Cardiac muscle cell (in vitro differentiated cells and primary cell): ENCODE results near the gene ANXA1. TPM values are rescaled to one million over a fixed set of nuclear protein-coding genes. Genes with fewer than 3 reads are reported as not detected.
A peak's percentile ranks its signal among the peaks of the same experiment; 100 is the strongest.
"Not testable (repeated sequence)": the region's sequence is repeated elsewhere in the genome, so short reads cannot be mapped to it uniquely, and the experiment has no call there.

Experiments
- DNase-seq, 2 donors: peaks; one replicate each; pipeline versions ENCODE4 v3.0.0 to v3.0.0-alpha.2; 2010 to 2017; ENCODE audit warnings: low read depth in 1 of 2, low spot score in 1 of 2
- H3K27ac ChIP-seq: fragments of 200-600 bp; sonication (generic); 2 replicates; pipeline ENCODE4 v1.5.1; 2016
- H3K27me3 ChIP-seq: fragments of 200-600 bp; sonication (generic); 2 replicates; pipeline ENCODE4 v1.6.0; 2016; ENCODE audit warnings: control low read depth
- H3K36me3 ChIP-seq: fragments of 200-600 bp; sonication (generic); 2 replicates; pipeline ENCODE4 v1.5.1; 2016; ENCODE audit warnings: control low read depth
- H3K4me1 ChIP-seq: fragments of 200-600 bp; sonication (generic); 2 replicates; pipeline ENCODE4 v1.8.1; 2017; ENCODE audit warnings: low read depth, mild to moderate bottlenecking, mixed run types
- H3K4me3 ChIP-seq: fragments of 200-600 bp; sonication (generic); 2 replicates; pipeline ENCODE4 v1.5.1; 2016; ENCODE audit warnings: mild to moderate bottlenecking
- H3K9me3 ChIP-seq: fragments of 200-600 bp; sonication (generic); 2 replicates; pipeline ENCODE4 v1.5.1; 2017; ENCODE audit warnings: low read depth, mild to moderate bottlenecking, control low read depth
- polyA plus RNA-seq: library from polyadenylated mRNA; unstranded; fragments of >200 nt; fragmentation: Nextera tagmentation; extraction: Ambion mirVana; gene quantifications from 2 replicates; pipeline ENCODE4 v1.2.1, GENCODE V29; 2016
- total RNA-seq: library from RNA; depleted of rRNA; stranded (reverse); fragments of >200 nt; gene quantifications from 2 replicates; pipeline ENCODE4 v1.2.3, GENCODE V29; 2016
- TF ChIP-seq, protein P1 (sequence below): IDR thresholded peaks from 2 replicates; pipeline ENCODE4 v1.5.1; 2012; ENCODE audit warnings: low read depth, mild to moderate bottlenecking, low read length

The ANXA1 gene, protein sequence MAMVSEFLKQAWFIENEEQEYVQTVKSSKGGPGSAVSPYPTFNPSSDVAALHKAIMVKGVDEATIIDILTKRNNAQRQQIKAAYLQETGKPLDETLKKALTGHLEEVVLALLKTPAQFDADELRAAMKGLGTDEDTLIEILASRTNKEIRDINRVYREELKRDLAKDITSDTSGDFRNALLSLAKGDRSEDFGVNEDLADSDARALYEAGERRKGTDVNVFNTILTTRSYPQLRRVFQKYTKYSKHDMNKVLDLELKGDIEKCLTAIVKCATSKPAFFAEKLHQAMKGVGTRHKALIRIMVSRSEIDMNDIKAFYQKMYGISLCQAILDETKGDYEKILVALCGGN
- total RNA-seq (1.2 and 8.8 TPM in 2 replicates), polyA plus RNA-seq (3.9 and 13.7 TPM in 2 replicates)

DNA sequence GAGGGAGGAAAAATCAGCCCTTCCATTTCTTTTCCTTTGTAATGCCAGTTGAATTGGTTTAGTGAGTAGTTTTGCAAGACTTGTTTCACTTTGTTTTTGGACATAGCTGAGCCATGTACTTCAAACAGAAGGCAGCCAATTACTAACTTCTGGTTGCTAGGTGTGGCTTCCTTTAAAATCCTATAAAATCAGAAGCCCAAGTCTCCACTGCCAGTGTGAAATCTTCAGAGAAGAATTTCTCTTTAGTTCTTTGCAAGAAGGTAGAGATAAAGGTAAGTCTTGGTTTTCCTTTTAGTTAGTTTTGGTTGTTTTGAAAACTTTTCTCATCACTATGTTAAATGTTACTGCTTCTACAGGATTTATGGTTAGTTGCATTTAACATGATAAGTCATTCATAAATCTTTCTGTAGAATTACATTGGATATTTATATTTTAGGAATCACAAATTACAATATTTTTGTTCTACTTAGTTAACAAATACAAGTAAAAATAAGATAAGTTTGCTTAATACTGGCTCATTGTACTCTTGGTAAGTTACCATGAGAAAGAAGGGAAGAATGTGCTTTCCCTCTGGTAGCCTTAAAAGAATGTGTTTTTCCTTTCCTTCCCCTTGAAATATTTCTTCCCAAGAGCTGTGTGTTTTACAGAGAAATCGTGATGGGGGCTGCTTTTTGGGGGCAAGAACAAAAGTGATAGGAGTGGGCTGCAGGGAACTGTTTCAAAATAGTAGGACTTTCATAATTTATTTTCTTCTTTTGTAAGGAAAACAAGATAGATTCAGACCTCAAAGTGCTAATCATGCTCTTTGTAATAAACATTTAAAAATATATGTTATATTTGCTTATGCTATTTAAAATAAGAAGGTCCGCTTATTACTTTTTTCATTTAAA is at the start of gene ANXA1:
TSS of gene ANXA1 (plus strand) at position 213 of the 890 bp plus-strand sequence. CDS start 6,671 bp downstream, outside the sequence.
- Histone ChIP-seq H3K4me3 (no peak within 1 kb of the TSS), H3K9me3 (no peaks in the 10 kb centered on the region), H3K27ac (no peak within 1 kb of the TSS), H3K27me3 (no peaks in the 10 kb centered on the region), H3K4me1 (peaks cover 10% of the 10 kb centered on the region), H3K36me3 (no peaks in the 10 kb centered on the region)
- TF ChIP-seq, protein P1, sequence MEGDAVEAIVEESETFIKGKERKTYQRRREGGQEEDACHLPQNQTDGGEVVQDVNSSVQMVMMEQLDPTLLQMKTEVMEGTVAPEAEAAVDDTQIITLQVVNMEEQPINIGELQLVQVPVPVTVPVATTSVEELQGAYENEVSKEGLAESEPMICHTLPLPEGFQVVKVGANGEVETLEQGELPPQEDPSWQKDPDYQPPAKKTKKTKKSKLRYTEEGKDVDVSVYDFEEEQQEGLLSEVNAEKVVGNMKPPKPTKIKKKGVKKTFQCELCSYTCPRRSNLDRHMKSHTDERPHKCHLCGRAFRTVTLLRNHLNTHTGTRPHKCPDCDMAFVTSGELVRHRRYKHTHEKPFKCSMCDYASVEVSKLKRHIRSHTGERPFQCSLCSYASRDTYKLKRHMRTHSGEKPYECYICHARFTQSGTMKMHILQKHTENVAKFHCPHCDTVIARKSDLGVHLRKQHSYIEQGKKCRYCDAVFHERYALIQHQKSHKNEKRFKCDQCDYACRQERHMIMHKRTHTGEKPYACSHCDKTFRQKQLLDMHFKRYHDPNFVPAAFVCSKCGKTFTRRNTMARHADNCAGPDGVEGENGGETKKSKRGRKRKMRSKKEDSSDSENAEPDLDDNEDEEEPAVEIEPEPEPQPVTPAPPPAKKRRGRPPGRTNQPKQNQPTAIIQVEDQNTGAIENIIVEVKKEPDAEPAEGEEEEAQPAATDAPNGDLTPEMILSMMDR = no peak
- DNase-seq = peak in 1 of 2 donors; percentile 92

DNA sequence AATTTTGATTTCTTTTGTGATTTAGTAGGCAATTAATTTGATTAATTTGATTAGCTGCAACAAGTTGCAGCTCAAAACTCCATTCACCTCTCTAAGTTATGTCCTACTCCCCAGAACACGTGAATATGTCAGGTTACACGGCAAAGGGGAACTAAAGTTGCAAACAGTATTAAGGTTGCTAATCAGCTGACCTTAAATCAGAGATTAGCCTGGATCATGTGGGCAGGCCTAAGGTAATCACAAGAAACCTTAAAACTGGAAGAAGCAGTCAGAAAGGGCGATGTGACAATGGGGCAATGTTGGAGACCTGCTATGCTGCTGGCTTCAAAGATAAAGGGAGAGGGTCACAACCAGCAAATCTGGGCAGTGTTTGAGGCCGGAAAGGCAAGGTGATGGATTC is 47.3 kb upstream of the ANXA1 start:
- Histone ChIP-seq H3K4me1 (no peaks in the 10 kb centered on the region), H3K9me3 (no peaks in the 10 kb centered on the region), H3K4me3 (no peak overlapping the region), H3K27me3 (no peaks in the 10 kb centered on the region), H3K36me3 (no peaks in the 10 kb centered on the region), H3K27ac (no peak overlapping the region)
- TF ChIP-seq, protein P1 = no peak
- DNase-seq = no peak

DNA sequence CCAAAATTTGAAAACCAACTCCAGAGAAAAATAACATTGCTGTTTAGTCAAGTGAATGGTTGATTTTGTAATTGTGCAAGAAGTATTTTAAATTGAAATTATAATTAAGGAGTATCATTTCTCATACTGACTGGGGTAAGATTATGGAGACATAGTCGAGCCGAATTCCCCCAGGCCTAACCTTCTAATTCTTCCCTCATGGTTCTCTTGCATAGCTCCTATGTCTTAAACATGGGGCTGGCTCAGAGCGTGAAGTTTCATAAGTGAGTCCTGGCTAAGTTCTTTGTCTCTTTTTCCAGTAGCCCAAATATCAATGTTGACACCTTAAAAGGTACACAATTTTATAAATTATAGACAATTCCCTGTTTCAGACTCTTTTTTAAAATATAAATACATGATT is 46.7 kb upstream of the ANXA1 start:
- Histone ChIP-seq H3K36me3 (no peaks in the 10 kb centered on the region), H3K4me3 (no peak overlapping the region), H3K27ac (no peak overlapping the region), H3K4me1 (no peaks in the 10 kb centered on the region), H3K27me3 (no peaks in the 10 kb centered on the region), H3K9me3 (no peaks in the 10 kb centered on the region)
- TF ChIP-seq, protein P1 = no peak
- DNase-seq = no peak

GRCh38 chr9:73107489-73108069 is 44.1 kb upstream of the ANXA1 start:
- not testable (repeated sequence) for H3K36me3 ChIP-seq, H3K4me3 ChIP-seq, H3K4me1 ChIP-seq, H3K9me3 ChIP-seq, H3K27ac ChIP-seq, H3K27me3 ChIP-seq
- TF ChIP-seq, protein P1 = peak; percentile 79
- peak; percentile 43 to 70 for DNase-seq

DNA sequence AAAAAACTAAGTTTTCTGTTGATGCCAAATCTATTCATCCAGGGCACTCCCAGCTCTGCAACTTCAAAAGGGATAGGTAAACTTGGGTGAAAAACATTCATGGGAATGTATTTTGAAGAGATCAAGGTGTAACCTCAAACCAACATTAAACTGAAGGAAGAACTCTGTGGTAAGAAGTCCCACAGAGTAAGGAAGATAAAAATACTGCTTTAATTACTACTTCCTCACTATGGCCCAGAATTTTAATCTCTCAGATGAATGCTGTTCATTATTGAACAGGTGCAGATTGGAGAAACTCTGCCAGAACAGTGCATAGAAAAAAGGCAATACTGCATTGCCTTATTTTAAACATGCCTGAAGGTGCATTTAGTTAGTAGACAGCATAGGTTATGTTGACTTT is 37.6 kb upstream of the ANXA1 start:
- no peak overlapping the region for H3K27ac ChIP-seq
- DNase-seq = no peak
- H3K36me3 ChIP-seq = no peaks in the 10 kb centered on the region
- H3K9me3 ChIP-seq = no peaks in the 10 kb centered on the region
- H3K4me1 ChIP-seq = no peaks in the 10 kb centered on the region
- H3K4me3 ChIP-seq = no peak overlapping the region
- TF ChIP-seq, protein P1 = no peak
- H3K27me3 ChIP-seq = no peaks in the 10 kb centered on the region
